HG02870 (cell line): ENCODE measurements around the gene SAP30L.
A peak's percentile ranks its signal among the peaks of the same experiment; 100 is the strongest.

Experiments used
- ATAC-seq: cut with Tn5 transposase; IDR thresholded peaks from one replicate; pipeline ENCODE4 v1.9.1; 2021; ENCODE audit warnings: mild to moderate bottlenecking, moderate library complexity; ENCODE audit not compliant: unreplicated experiment

Gene SAP30L

GRCh38 chr5:154445422-154446194 is at the start of gene SAP30L:
TSS of gene SAP30L (plus strand) at chr5:154445997. CDS start at chr5:154446605, 608 bp downstream.
- ATAC-seq: peak; percentile 90

GRCh38 chr5:154396128-154396527 is 49.7 kb upstream of the SAP30L start:
- no peak for ATAC-seq

GRCh38 chr5:154397652-154398406 is 48.0 kb upstream of the SAP30L start:
- no peak for ATAC-seq

- ATAC-seq: no peak
These were observed 45.1 kb upstream of the SAP30L start for GRCh38 chr5:154400678-154401077.

- no peak for ATAC-seq
These were observed 44.4 kb upstream of the SAP30L start for GRCh38 chr5:154401355-154401754.

GRCh38 chr5:154401931-154402330 is 43.9 kb upstream of the SAP30L start:
- ATAC-seq: no peak

- ATAC-seq: no peak
These were observed 43.2 kb upstream of the SAP30L start for GRCh38 chr5:154402611-154403010.

GRCh38 chr5:154403234-154403633 is 42.6 kb upstream of the SAP30L start:
- ATAC-seq: no peak

- no peak for ATAC-seq
These were observed 41.9 kb upstream of the SAP30L start for GRCh38 chr5:154403776-154404387.

- peak; percentile 94 for ATAC-seq
These were observed 40.6 kb upstream of the SAP30L start for GRCh38 chr5:154405078-154405792.

GRCh38 chr5:154406231-154406630 is 39.6 kb upstream of the SAP30L start:
- no peak for ATAC-seq

- ATAC-seq: no peak
These were observed 39.0 kb upstream of the SAP30L start for GRCh38 chr5:154406826-154407225.

- no peak for ATAC-seq
These were observed 37.0 kb upstream of the SAP30L start for GRCh38 chr5:154408811-154409210.

GRCh38 chr5:154409230-154409840 is 36.5 kb upstream of the SAP30L start:
- no peak for ATAC-seq

- ATAC-seq: no peak
These were observed 35.8 kb upstream of the SAP30L start for GRCh38 chr5:154410008-154410407.

- ATAC-seq: no peak
These were observed 35.0 kb upstream of the SAP30L start for GRCh38 chr5:154410786-154411185.

GRCh38 chr5:154411338-154411737 is 34.5 kb upstream of the SAP30L start:
- ATAC-seq: no peak

GRCh38 chr5:154412316-154412715 is 33.5 kb upstream of the SAP30L start:
- no peak for ATAC-seq

- ATAC-seq: no peak
These were observed 32.9 kb upstream of the SAP30L start for GRCh38 chr5:154412925-154413324.

- no peak for ATAC-seq
These were observed 30.7 kb upstream of the SAP30L start for GRCh38 chr5:154415114-154415513.

- ATAC-seq: no peak
These were observed 27.4 kb upstream of the SAP30L start for GRCh38 chr5:154418344-154418820.
